Myometrial cell (primary cell): ENCODE data around the gene ZNF300. TPM values are rescaled to one million over a fixed set of nuclear protein-coding genes. Genes with fewer than 3 reads are reported as not detected.

ENCODE experiments used
- total RNA-seq: library from RNA; depleted of rRNA; stranded (reverse); fragments of >200 nt; gene quantifications from 2 replicates; pipeline ENCODE4 v1.2.3, GENCODE V29; 2015

ZNF300 gene
- 3.2 and 5.7 TPM in 2 replicates for total RNA-seq

DNA sequence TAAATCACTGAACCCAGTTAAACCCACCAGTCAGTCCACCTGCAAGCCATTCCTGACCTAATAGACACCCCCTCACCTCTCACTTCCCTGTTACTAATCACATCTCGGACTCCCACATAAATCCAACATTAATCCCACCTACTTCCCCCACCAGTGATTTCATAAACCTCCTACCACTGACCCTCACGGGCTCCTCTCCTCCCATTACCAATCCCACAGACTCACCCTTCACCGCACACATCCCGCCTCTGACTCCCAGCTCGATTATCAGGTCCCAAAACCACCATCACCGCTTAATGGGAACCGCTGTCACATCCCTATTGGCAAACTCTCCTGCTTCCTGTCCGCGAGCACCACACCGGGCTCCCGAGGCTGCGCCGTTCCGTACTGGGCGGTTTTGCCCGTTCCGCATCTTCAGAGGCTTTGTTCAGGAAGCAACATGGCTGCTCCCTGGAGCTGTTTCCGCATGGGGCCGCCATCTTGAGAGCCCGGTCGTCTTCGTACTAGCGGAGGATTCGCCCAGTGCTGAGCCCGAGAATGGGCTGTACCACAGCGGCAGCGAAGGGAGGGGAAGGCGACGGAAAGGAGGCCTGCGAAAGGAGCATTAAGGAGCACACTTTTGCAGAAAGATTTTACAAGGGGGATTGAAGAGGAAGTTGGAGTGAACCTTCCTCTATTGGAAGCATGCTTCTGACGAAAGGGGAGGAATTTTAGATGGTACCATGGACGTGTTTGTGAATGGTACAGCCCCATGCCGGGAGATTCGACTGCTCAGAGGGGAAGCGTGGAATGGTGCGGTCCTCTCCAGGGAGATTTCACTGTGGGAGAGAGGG lies at the start of gene ZNF300:
Gene ZNF300, minus strand, starts transcription at position 502 of the 833 bp plus-strand sequence. CDS start 1,825 bp downstream, outside the sequence.

DNA sequence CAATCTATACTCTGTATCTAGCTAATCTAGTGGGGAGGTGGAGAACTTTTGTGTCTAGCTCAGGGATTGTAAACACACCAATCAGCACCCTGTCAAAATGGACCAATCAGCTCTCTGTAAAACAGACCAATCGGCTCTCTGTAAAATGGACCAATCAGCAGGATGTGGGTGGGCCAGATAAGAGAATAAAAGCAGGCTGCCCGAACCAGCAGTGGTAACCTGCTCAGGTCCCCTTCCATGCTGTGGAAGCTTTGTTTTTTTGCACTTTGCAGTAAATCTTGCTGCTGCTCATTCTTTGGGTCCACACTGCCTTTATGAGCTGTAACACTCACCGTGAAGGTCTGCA lies 58.5 kb downstream of the ZNF300 start, which contains the start of gene IRGM:
Gene IRGM, plus strand, starts transcription at position 214 of the 346 bp plus-strand sequence. CDS start 1,603 bp downstream, outside the sequence.

Other genes with a start within 250 kb of the ZNF300 start
- not detected in 2 replicates for gene MYOZ3, start 243.7 kb downstream of the ZNF300 start, total RNA-seq
- gene RBM22, start 203.9 kb downstream of the ZNF300 start, total RNA-seq = 21.8 and 30.0 TPM in 2 replicates
- gene DCTN4, start 146.0 kb downstream of the ZNF300 start, total RNA-seq = 44.4 and 55.1 TPM in 2 replicates
- 69.5 and 70.7 TPM in 2 replicates for gene SMIM3, start 126.2 kb downstream of the ZNF300 start, total RNA-seq
- gene IRGM, start 58.5 kb downstream of the ZNF300 start, total RNA-seq = not detected in 2 replicates
- gene GPX3, start 115.6 kb upstream of the ZNF300 start, total RNA-seq = 2.7 and 10.1 TPM in 2 replicates
- gene TNIP1, start 176.1 kb upstream of the ZNF300 start, total RNA-seq = 51.0 and 61.0 TPM in 2 replicates